ENCODE results near the gene GLIS1. TPM values are rescaled to one million over a fixed set of nuclear protein-coding genes. Genes with fewer than 3 reads are reported as not detected.

GLIS1 gene
- polyA plus RNA-seq, 1 donor from 2014 or later = not detected

DNA sequence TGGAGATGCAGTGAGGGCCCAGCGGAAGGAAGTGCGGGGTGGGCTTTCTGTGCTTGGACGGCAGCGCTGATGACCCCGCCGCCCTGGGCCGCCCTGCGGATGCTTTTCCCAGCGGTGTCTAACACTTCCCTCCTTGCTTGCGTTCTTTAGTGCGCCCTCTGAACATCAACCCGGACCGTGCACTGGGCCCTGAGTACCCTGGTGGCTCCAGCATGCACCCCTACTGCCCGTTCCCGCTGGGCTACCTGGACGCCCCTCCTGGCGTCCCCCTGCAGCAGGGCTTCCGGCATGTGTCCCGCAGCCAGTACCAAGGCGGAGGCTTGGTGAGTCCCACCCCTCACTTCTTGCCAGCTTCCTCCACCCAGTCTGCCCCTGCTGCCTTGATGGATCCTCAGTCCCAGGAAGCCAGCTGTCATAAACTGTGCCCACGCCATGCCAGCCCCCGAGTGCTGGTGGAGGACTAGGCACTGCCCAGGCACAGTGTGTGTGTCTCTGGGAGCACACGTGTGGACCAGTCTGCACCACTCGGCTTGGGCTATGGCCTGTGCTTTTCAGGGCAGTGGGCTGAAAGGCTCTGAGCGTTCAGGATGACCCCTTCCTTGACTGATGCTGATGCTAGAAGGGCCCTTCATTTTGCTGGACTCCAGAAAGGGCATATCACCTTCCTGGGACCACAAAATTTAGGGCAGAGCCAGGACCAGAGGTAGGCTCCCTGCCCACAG, 277.5 kb downstream of the GLIS1 start:
- Histone ChIP-seq H3K4me3 (ENCODE audit: low read length) (no peak overlapping the region), H3F3A (ENCODE audit: insufficient read depth, low read length, poor library complexity, severe bottlenecking) (no peaks in the 10 kb centered on the region), H3K79me2 (replicated peaks; ENCODE audit: insufficient read depth, low read length) (no peaks in the 10 kb centered on the region), H3K27me3 (ENCODE audit: insufficient read depth, low read depth, low read length) (no peaks in the 10 kb centered on the region), H3K9ac (ENCODE audit: low read length) (no peak overlapping the region), H3K9me2 (ENCODE audit: insufficient read depth, low read length) (no peaks in the 10 kb centered on the region), H3K27ac (ENCODE audit: low read length) (no peak overlapping the region), H3K36me3 (ENCODE audit: insufficient read depth, low read length) (no peaks in the 10 kb centered on the region), H2AFZ (ENCODE audit: low read depth, low read length) (no peak overlapping the region), H3K4me2 (ENCODE audit: low read length) (no peak overlapping the region), H4K20me1 (ENCODE audit: insufficient read depth) (no peaks in the 10 kb centered on the region), H3K9me3 (ENCODE audit: low read length) (no peaks in the 10 kb centered on the region)
- TF ChIP-seq SMC3 (conservative IDR thresholded peaks at IDR 0.05; ENCODE audit: poor library complexity) (no peak), RAD21 (conservative IDR thresholded peaks at IDR 0.05) (no peak), TAF1 (IDR thresholded peaks at IDR 0.05; ENCODE audit: low read depth) (no peak)

DNA sequence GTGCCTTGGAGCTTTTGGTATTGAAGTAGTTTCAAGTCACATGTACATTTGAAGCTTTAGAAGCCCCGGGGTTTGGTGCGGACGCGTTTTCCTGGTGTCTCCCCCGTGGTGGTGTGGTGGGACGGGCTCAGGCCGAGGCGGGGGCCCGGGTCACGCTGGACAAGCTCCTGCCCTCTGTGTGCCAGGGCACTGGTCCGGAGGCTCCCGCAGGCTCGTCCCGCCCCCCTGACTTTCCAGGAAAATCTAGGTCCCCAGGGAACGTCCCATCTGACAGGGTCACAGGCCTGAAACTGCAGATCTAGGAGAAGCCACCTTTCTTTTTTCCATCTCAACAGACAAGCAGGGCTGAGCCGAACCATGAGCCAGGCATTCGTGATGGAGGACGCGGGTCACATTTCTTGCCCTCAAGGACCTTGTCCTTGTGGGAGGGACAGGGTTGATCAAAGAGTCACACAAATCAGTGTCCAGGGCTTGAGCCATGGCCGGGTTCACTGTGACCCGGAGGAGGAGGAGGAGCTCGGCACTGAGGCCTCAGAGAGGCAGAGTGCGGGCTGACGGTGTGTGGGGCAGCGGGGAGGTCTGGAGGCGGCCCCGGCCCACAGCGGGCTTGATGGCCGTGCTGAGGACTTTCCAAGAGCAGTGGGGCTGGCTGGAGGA, 278.2 kb downstream of the GLIS1 start:
- TF ChIP-seq POLR2AphosphoS5 (IDR thresholded peaks at IDR 0.05) (no peak), TAF1 (IDR thresholded peaks at IDR 0.05; ENCODE audit: low read depth) (no peak), EZH2 (IDR thresholded peaks at IDR 0.05; ENCODE audit: borderline replicate concordance, insufficient read depth, low read length, poor library complexity, severe bottlenecking) (no peak), MXI1 (conservative IDR thresholded peaks at IDR 0.05; ENCODE audit: poor library complexity, severe bottlenecking) (no peak), RAD21 (conservative IDR thresholded peaks at IDR 0.05) (no peak), SMC3 (conservative IDR thresholded peaks at IDR 0.05; ENCODE audit: poor library complexity) (no peak), EP300 (conservative IDR thresholded peaks at IDR 0.05; ENCODE audit: poor library complexity, severe bottlenecking) (no peak)
- TF ChIP-seq, protein P1, sequence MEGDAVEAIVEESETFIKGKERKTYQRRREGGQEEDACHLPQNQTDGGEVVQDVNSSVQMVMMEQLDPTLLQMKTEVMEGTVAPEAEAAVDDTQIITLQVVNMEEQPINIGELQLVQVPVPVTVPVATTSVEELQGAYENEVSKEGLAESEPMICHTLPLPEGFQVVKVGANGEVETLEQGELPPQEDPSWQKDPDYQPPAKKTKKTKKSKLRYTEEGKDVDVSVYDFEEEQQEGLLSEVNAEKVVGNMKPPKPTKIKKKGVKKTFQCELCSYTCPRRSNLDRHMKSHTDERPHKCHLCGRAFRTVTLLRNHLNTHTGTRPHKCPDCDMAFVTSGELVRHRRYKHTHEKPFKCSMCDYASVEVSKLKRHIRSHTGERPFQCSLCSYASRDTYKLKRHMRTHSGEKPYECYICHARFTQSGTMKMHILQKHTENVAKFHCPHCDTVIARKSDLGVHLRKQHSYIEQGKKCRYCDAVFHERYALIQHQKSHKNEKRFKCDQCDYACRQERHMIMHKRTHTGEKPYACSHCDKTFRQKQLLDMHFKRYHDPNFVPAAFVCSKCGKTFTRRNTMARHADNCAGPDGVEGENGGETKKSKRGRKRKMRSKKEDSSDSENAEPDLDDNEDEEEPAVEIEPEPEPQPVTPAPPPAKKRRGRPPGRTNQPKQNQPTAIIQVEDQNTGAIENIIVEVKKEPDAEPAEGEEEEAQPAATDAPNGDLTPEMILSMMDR (IDR thresholded peaks at IDR 0.05; ENCODE audit: poor library complexity, severe bottlenecking) = no peak
- TF ChIP-seq, protein P2, sequence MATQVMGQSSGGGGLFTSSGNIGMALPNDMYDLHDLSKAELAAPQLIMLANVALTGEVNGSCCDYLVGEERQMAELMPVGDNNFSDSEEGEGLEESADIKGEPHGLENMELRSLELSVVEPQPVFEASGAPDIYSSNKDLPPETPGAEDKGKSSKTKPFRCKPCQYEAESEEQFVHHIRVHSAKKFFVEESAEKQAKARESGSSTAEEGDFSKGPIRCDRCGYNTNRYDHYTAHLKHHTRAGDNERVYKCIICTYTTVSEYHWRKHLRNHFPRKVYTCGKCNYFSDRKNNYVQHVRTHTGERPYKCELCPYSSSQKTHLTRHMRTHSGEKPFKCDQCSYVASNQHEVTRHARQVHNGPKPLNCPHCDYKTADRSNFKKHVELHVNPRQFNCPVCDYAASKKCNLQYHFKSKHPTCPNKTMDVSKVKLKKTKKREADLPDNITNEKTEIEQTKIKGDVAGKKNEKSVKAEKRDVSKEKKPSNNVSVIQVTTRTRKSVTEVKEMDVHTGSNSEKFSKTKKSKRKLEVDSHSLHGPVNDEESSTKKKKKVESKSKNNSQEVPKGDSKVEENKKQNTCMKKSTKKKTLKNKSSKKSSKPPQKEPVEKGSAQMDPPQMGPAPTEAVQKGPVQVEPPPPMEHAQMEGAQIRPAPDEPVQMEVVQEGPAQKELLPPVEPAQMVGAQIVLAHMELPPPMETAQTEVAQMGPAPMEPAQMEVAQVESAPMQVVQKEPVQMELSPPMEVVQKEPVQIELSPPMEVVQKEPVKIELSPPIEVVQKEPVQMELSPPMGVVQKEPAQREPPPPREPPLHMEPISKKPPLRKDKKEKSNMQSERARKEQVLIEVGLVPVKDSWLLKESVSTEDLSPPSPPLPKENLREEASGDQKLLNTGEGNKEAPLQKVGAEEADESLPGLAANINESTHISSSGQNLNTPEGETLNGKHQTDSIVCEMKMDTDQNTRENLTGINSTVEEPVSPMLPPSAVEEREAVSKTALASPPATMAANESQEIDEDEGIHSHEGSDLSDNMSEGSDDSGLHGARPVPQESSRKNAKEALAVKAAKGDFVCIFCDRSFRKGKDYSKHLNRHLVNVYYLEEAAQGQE (IDR thresholded peaks at IDR 0.05; ENCODE audit: borderline replicate concordance) = no peak
- Histone ChIP-seq H3K36me3 (ENCODE audit: insufficient read depth, low read length) (no peaks in the 10 kb centered on the region), H3K4me2 (ENCODE audit: low read length) (no peak overlapping the region), H3K79me2 (replicated peaks; ENCODE audit: insufficient read depth, low read length) (no peaks in the 10 kb centered on the region), H3K9me3 (ENCODE audit: low read length) (no peaks in the 10 kb centered on the region), H3K4me3 (ENCODE audit: low read length) (no peak overlapping the region), H3K9me2 (ENCODE audit: insufficient read depth, low read length) (no peaks in the 10 kb centered on the region), H4K20me1 (ENCODE audit: insufficient read depth) (no peaks in the 10 kb centered on the region), H3K9ac (ENCODE audit: low read length) (no peak overlapping the region), H3F3A (ENCODE audit: insufficient read depth, low read length, poor library complexity, severe bottlenecking) (no peaks in the 10 kb centered on the region), H3K27ac (ENCODE audit: low read length) (no peak overlapping the region), H2AFZ (ENCODE audit: low read depth, low read length) (no peak overlapping the region), H3K27me3 (ENCODE audit: insufficient read depth, low read depth, low read length) (no peaks in the 10 kb centered on the region)

Measured in neural cell (in vitro differentiated cells).